A549 treated with ZK216348 at 1 μM for 4 hours (cell line): ENCODE data around the gene SMAD2. TPM values are rescaled to one million over a fixed set of nuclear protein-coding genes. Genes with fewer than 3 reads are reported as not detected.

ENCODE experiments used
- total RNA-seq: library from RNA; stranded (reverse); fragments of 200-300 nt; extraction: Qiagen RNA extraction; gene quantifications from 5 replicates; pipeline ENCODE4 v1.2.3, GENCODE V29; 2022; ENCODE audit warnings: low read depth

SMAD2 gene
- total RNA-seq = 51.6 to 70.0 TPM (median 64.7 TPM) in 5 replicates

GRCh38 chr18:47930199-47930930, at the start of gene SMAD2:
SMAD2 (minus strand) TSS chr18:47930659; CDS start chr18:47896756, 33,903 bp downstream.

